GM21529 (cell line): ENCODE data around the gene DAPK2.
"Not testable (repeated sequence)": the region's sequence is repeated elsewhere in the genome, so short reads cannot be mapped to it uniquely, and the experiment has no call there.

Experiments used
- ATAC-seq: cut with Tn5 transposase; IDR thresholded peaks from one replicate; pipeline ENCODE4 v1.9.1; 2021; ENCODE audit not compliant: unreplicated experiment

The DAPK2 gene

GRCh38 chr15:64058279-64058678 lies 12.0 kb upstream of the DAPK2 start:
- ATAC-seq: no peak

DNA sequence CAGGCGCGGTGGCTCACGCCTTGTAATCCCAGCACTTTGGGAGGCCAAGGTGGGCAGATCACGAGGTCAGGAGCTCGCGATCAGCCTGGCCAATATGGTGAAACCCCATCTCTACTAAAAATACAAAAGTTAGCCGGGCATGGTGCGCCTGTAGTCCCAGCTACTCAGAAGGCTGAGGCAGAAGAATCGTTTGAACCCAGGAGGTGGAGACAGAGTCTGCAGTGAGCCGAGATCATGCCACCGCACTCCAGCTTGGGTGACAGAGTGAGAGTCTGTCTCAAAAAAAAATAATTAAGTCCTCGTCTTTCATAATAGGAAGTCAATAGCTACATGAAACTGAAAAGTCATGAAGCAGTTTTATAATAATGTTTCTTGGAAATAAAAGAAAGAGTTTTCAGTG lies 7.4 kb upstream of the DAPK2 start:
- not testable (repeated sequence) for ATAC-seq

DNA sequence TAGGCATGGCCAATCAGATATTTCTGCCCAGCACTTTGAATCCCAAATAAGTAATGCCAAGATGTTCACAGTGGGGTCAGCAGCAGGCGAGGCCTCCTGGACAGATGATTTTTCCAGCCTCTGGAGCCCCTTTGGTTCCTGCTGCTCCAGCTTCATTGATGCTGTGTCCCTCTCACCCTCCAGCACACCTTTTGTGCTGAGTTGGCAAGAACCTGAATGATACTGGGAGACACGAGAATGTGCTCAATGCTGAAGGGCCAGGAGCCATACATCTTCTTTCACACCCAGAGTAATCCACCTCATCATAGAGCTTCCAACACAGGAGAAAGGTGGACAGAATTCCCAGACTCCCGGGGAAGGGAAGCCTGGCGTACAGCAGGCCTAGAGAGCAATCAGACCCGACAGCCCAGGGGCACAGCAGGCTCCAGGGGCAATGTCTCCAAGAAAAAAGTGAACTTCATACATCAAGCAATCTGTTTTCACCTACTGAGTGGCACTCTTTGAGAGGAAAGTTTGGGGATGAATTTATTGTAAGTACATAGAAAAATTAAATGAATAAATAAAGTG lies 6.7 kb upstream of the DAPK2 start:
- ATAC-seq: no peak

DNA sequence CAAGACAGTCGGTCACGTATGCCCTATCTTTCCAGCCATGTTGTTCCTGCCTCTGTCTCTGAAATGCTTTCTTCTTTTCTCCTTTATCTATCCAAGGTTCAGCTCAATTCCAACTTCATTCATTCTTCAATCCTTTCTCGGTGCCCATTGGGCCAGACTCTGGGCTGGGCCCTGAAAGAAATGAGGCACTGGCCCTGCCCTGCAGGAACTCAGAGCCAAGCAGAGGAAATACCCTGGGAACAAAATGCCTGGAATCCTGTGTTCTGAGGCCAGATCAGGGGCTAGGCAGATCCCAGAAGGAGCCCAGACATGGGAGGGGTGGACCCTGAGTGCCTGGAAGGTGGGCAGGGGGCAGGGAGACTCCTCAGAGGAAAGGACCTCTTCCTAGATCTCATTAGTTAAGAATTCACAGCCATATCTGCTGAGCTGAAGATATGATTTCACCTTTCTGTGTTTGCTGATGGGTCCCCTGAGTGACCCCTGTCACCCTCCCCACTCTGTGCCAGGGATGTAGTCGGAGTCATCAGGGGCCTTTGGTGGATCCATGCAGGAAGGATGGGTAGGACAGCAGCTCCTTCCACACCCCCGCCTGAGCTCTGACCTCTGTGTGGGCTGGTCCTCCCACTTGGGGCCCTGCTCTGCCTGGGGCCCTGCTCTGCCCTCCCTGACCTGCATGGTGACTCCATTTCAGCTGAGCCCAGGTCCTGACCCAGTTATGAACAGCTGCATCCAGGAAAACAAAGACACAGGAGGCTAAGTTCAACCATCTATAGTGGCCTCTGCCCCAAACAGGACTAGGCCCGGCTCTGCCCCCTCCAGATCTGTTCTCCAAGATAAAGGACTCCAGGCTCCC lies 5.3 kb upstream of the DAPK2 start:
- ATAC-seq: no peak

DNA sequence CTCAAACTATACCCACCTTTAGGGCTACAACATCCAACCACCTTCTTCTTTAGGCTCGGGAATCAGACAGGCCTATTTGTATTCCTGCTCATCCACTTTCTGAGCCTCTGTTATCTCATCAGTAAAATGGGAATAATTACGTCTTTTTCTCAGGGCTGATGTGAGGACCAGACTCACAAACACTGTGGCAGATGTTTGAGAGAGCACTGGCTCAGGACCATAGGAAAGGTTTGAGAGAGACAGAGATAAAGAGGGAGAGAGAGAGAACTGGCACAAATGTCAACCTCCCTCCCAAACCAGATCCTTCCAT lies 4.8 kb upstream of the DAPK2 start:
- ATAC-seq: no peak

- no peak for ATAC-seq
These were observed 4.2 kb upstream of the DAPK2 start for GRCh38 chr15:64050281-64051092.

DNA sequence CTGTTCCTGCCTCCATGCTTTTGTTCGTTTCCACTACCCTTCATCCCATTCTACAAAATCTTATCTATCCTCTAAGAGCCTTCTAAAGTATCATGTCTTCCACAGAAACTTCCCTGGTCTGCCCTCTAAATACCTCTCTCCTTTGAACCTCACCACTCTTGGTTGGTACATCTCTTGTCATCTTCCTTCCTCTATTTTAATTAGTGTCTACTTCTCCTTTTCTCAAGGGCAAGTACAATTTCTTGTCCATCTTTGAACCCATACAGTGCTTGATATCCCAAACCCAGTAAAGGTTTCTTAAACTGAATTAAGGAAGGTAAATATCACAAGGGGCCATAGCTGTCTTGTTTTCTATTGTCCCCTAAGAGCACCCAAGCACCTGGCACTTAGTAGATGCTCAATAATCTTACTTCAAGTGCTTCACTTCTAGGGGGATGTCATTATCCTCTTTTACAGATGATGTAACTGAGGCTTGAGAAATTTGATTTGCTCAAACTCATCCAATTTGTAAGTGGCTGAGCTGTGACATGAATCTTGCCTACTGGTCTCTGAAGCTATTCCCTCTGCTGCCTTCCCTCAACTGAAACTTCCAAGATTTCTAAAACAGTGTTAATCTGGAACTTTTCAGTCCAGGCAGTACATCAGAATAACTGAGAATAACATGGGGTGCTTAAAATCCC lies 2.6 kb upstream of the DAPK2 start:
- ATAC-seq: no peak

- peak; percentile 9 for ATAC-seq
These were observed 388 bp downstream of the DAPK2 start for GRCh38 chr15:64045774-64046420.

DNA sequence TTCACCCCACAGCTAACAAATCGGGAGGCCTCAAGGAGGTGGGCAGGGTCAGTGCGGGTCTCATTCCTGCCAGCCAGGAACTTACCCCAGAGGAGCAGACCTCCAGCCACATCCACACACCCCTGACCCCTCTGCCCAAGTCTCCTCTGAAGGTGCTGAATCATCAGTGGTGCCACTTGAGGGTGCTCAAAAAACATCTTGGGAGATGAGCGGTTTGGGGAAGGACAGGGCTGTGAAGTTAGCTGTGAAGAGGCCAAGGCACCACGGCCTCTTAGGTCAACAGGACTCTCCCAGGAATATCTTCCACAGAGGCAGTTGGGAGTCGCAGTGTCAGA lies 1.2 kb downstream of the DAPK2 start:
- ATAC-seq: no peak

- peak; percentile 65 for ATAC-seq
These were observed 1.8 kb downstream of the DAPK2 start for GRCh38 chr15:64044300-64045100.

DNA sequence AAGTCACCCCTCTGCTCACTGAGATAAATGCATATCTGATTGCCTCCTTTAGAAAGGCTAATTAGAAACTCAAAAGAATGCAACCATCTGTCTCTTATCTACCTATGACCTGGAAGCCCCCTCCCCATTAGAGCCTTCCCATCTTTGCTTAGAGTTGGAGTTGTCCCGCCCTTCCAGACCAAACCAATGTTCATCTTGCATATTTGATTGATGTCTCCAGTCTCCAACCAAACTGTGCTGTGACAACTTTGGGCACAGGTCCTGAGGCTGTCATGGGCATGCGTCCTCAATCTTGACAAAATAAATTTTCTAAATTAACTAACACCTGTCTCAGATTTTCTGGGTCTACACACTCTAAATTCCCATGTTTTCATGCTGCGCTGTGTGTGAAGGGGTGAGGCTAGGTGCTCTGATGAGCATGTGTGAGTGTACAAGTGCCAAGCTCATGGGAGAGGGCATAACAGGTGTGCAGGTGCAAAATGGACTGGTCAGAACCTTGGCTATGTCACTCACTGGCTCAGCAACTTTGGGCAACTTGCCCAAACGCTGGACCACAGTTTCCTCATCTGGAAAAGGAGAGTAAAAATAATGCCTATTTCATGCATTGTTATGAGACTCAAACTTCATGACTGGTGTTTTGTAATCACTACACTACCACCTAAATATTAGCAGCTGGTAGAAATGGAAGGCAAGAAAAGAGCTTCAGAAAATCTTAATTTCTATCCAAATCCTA lies 7.2 kb downstream of the DAPK2 start:
- no peak for ATAC-seq

DNA sequence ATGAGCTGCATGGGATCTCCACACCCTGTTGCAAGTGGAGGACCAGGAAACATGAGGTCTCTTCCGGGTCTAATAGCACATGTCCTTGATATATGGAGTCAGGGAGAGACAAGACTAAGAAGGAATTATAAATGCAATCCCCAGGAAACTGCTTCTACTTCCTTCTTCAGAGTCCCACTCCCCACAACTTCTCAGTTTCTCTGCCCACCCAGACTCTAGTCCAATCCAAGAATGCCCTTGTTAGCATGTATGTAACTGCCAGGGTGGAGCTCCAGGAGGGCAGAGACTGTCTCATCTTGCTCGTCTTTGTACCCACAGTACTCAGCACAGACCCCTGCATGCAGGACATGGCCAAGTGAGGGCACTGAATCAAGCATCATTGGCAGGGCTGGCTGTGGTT lies 8.3 kb downstream of the DAPK2 start:
- no peak for ATAC-seq

- no peak for ATAC-seq
These were observed 9.2 kb downstream of the DAPK2 start for GRCh38 chr15:64037116-64037515.

DNA sequence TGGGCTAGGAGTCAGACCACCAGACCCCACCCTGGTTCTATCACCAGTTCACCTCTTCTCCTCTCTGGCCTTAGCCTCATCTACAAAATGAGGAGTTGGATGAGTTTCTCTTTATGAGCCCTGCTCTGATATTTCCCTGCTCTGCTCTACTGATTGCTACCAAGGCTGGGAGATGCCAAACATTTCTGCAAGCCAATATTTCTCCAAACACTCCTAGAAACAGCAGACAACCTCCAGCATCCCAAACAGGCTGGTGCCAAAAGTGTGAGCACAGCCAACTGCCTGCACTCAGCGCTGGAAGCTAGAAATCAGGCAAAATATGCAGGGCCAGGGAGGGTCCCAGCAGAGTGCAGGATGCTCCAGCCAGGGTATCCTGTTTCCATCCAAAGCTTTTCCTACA lies 10.8 kb downstream of the DAPK2 start:
- ATAC-seq: no peak

- ATAC-seq: no peak
These were observed 11.8 kb downstream of the DAPK2 start for GRCh38 chr15:64034519-64034918.

DNA sequence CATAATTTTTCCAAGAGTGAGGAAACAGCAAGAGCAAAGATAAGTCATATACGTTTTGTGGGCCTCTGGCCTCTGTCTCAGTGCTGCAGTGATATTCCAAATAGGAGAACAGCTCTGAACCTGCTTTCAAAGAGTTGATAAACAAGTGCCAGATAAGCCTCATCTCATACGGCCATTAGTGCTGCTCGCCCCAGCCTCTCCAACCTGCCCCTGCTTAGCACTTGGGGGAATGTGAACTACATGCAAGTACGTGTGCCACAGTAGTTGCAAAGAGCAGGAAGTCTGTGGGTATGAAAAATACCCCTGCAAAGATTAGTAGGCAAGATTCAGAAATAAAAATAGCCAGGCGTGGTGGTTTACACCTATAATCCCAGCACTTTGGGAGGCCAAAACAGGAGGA lies 14.0 kb downstream of the DAPK2 start:
- no peak for ATAC-seq

DNA sequence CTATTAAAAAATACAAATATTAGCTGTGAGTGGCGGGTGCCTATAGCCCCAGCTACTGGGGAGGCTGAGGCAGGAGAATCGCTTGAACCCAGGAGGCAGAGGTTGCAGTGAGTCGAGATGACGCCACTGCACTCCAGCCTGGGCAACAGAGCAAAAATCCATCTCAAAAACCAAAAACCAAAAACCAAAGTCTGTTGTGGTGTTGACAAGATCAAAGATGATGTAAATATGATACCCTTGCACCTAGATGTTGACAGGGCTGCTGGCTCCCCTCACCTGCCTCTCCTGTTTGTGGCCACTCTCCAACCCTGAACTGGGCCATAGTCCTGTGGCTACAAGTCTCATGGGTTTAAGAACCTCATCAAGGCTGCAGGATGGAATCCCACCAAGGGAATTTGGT lies 16.2 kb downstream of the DAPK2 start:
- ATAC-seq: no peak

DNA sequence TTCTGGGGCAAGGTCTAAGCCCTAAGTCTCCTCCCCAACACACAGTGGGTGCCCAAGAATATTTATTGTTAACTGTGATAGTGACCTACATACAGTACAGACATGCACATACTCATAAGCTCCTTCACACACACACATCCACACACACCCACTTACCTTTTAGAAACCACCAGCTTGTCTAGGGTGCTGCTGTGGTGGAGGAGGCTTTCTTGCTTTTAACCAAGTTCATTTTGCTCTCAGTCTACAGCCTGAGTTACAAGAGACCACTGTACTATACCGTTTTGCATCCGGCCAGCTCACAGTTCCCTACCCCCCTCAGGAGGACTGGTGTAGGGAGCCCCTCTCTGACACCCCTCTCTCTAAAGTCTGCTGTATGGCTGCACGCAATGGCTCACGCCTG lies 16.7 kb downstream of the DAPK2 start:
- no peak for ATAC-seq

- ATAC-seq: no peak
These were observed 17.2 kb downstream of the DAPK2 start for GRCh38 chr15:64029110-64029509.

- ATAC-seq: no peak
These were observed 19.7 kb downstream of the DAPK2 start for GRCh38 chr15:64026591-64026990.
